Fibroblast of lung (primary cell): ENCODE data around the gene CASKIN2. TPM values are rescaled to one million over a fixed set of nuclear protein-coding genes. Genes with fewer than 3 reads are reported as not detected.
A peak's percentile ranks its signal among the peaks of the same experiment; 100 is the strongest.

ENCODE experiments used
- DNase-seq, 2 donors: peaks; one replicate each; pipeline versions ENCODE4 v3.0.0 to v3.0.0-alpha.2; 2010; ENCODE audit warnings: low read depth in 2 of 2
- H2AFZ ChIP-seq: 2 replicates; pipeline ENCODE4 v1.5.1; 2012; ENCODE audit warnings: low read length, control low read depth, inconsistent platforms
- H3K27ac ChIP-seq: 2 replicates; pipeline ENCODE4 v1.5.1; 2011; ENCODE audit warnings: low read length, control low read depth; ENCODE audit not compliant: insufficient read depth
- H3K27me3 ChIP-seq: 2 replicates; pipeline ENCODE4 v1.5.1; 2011; ENCODE audit warnings: mild to moderate bottlenecking, low read length; ENCODE audit not compliant: control insufficient read depth, insufficient read depth
- H3K36me3 ChIP-seq: 2 replicates; pipeline ENCODE4 v1.5.1; 2011; ENCODE audit warnings: low read length; ENCODE audit not compliant: control insufficient read depth, insufficient read depth
- H3K4me1 ChIP-seq: 2 replicates; pipeline ENCODE4 v1.5.1; 2011; ENCODE audit warnings: low read length; ENCODE audit not compliant: control insufficient read depth, insufficient read depth; ENCODE audit errors: extremely low read depth
- H3K4me2 ChIP-seq: 2 replicates; pipeline ENCODE4 v1.5.1; 2011; ENCODE audit warnings: low read length, control low read depth; ENCODE audit not compliant: insufficient read depth; ENCODE audit errors: extremely low read depth
- H3K4me3 ChIP-seq, 4 experiments: fragments of 200-600 bp in 1 of 4; sonication (generic) in 1 of 4; replicated peaks in 1 of 4; 2 replicates each; pipeline ENCODE4 v1.5.1; 2011 to 2016; ENCODE audit warnings: low read length in 4 of 4, low read depth in 3 of 4, mild to moderate bottlenecking in 3 of 4, control low read depth in 2 of 4, inconsistent platforms in 1 of 4, mixed read lengths in 1 of 4; ENCODE audit not compliant: insufficient read depth in 1 of 4; ENCODE audit errors: control extremely low read depth in 1 of 4
- H3K79me2 ChIP-seq: 2 replicates; pipeline ENCODE4 v1.5.1; 2012; ENCODE audit warnings: mild to moderate bottlenecking, low read length, inconsistent platforms; ENCODE audit not compliant: control insufficient read depth, insufficient read depth
- H3K9ac ChIP-seq: 2 replicates; pipeline ENCODE4 v1.5.1; 2011; ENCODE audit warnings: mild to moderate bottlenecking, low read length, control low read depth; ENCODE audit not compliant: insufficient read depth
- H3K9me3 ChIP-seq: 2 replicates; pipeline ENCODE4 v1.5.1; 2012; ENCODE audit warnings: low read depth, low read length; ENCODE audit not compliant: control insufficient read depth, insufficient read depth
- H4K20me1 ChIP-seq: 2 replicates; pipeline ENCODE4 v1.5.1; 2011; ENCODE audit warnings: low read length; ENCODE audit not compliant: control insufficient read depth, insufficient read depth; ENCODE audit errors: extremely low read depth
- EZH2 ChIP-seq: IDR thresholded peaks from 2 replicates; pipeline ENCODE4 v1.5.1; 2012; ENCODE audit warnings: low read length, control low read depth, mild to moderate bottlenecking; ENCODE audit errors: missing control alignments
- polyA plus RNA-seq, 2 donors: library from polyadenylated mRNA; depleted of rRNA in 1 of 2; stranded (reverse) in 1 of 2; unstranded in 1 of 2; fragments of >200 nt; gene quantifications; 2 replicates each; pipeline ENCODE4 v1.2.1, GENCODE V29; 2011 to 2012; ENCODE audit warnings: missing spikeins in 1 of 2
- total RNA-seq: library from RNA; depleted of rRNA; stranded (reverse); fragments of >200 nt; gene quantifications from 2 replicates; pipeline ENCODE4 v1.2.1, GENCODE V29; 2014
- TF ChIP-seq, protein P1 (sequence below), 2 donors: IDR thresholded peaks in 1 of 2; conservative IDR thresholded peaks in 1 of 2; 1 replicate in 1 of 2; 2 replicates in 1 of 2; pipeline ENCODE4 v1.5.1; 2011 to 2012; ENCODE audit warnings: low read length in 2 of 2, control low read depth in 1 of 2, inconsistent platforms in 1 of 2, low read depth in 1 of 2, mild to moderate bottlenecking in 1 of 2

The CASKIN2 gene
- total and polyA plus RNA-seq, 2 donors (not counting 1 experiment from before 2014, with no cell fraction given): 3.4 to 8.3 TPM

DNA sequence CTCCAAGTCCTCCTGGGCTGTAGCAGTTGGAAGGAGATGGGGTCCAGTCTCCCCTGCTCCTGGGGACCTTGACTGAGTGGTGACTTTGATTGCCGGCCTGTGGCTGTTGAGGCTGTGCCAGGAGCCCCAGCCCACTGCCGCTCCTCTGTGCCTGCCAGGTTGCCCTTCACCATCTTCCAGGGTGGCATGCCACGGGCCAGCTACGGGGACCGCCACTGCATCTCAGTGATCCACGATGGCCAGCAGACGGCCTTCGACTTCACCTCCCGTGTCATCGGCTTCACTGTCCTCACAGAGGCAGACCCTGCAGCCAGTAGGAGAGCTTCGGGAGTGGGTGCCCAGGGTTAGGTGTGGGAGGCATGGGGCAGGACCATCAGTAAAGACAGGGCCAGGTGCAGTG is 48.9 kb upstream of the CASKIN2 start:
- no peak overlapping the region for H3K4me2 ChIP-seq
- no peaks in the 10 kb centered on the region for H3K79me2 ChIP-seq
- H2AFZ ChIP-seq: no peak overlapping the region
- no peaks in the 10 kb centered on the region for H3K36me3 ChIP-seq
- DNase-seq: no peak
- TF ChIP-seq, protein P1, sequence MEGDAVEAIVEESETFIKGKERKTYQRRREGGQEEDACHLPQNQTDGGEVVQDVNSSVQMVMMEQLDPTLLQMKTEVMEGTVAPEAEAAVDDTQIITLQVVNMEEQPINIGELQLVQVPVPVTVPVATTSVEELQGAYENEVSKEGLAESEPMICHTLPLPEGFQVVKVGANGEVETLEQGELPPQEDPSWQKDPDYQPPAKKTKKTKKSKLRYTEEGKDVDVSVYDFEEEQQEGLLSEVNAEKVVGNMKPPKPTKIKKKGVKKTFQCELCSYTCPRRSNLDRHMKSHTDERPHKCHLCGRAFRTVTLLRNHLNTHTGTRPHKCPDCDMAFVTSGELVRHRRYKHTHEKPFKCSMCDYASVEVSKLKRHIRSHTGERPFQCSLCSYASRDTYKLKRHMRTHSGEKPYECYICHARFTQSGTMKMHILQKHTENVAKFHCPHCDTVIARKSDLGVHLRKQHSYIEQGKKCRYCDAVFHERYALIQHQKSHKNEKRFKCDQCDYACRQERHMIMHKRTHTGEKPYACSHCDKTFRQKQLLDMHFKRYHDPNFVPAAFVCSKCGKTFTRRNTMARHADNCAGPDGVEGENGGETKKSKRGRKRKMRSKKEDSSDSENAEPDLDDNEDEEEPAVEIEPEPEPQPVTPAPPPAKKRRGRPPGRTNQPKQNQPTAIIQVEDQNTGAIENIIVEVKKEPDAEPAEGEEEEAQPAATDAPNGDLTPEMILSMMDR (conservative IDR thresholded peaks at IDR 0.05 in 1 of 2, IDR thresholded peaks at IDR 0.05 in 1 of 2; ENCODE audit: low read depth in 1 of 2, low read length in 2 of 2): no peak
- no peak for TF ChIP-seq EZH2
- peaks cover 2% of the 10 kb centered on the region for H3K27me3 ChIP-seq
- H3K27ac ChIP-seq: no peak overlapping the region
- H3K4me1 ChIP-seq: no peaks in the 10 kb centered on the region
- H3K4me3 ChIP-seq: no peak overlapping the region
- H3K9ac ChIP-seq: no peak overlapping the region
- no peaks in the 10 kb centered on the region for H3K9me3 ChIP-seq
- H4K20me1 ChIP-seq: no peaks in the 10 kb centered on the region

DNA sequence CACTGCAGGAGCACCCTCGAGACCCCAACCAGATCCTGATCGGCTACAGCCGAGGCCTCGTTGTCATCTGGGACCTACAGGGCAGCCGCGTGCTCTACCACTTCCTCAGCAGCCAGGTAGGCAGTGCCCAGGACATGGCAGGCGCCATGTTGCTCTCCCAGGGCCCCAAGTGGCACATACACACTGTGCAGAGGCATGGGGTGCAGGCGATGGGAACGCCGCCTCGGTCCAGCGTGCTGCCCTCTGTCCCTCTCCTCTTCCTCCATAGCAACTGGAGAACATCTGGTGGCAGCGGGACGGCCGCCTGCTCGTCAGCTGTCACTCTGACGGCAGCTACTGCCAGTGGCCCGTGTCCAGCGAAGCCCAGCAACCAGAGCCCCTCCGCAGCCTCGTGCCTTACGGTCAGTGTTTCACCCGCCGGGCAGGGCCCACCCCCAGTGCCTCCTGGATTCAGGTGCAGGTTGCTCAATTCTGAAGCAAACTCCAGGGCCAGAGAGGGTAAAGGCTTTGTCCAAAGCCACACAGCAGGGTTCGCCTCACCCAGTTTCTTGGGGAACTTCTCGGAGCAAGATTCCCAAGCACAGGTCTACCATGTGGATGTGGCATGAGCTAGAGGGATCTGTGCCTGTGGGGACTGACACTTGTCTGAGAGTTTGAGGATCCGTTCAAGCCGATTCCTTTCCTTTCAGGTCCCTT is 47.9 kb upstream of the CASKIN2 start:
- Histone ChIP-seq H3K4me1 (no peaks in the 10 kb centered on the region), H3K4me2 (no peak overlapping the region), H3K27ac (no peak overlapping the region), H4K20me1 (no peaks in the 10 kb centered on the region), H3K79me2 (no peaks in the 10 kb centered on the region), H3K36me3 (no peaks in the 10 kb centered on the region), H3K4me3 (no peak overlapping the region), H3K9me3 (no peaks in the 10 kb centered on the region), H2AFZ (no peak overlapping the region), H3K27me3 (peaks cover 2% of the 10 kb centered on the region), H3K9ac (no peak overlapping the region)
- no peak for DNase-seq
- TF ChIP-seq, protein P1 (conservative IDR thresholded peaks at IDR 0.05 in 1 of 2, IDR thresholded peaks at IDR 0.05 in 1 of 2; ENCODE audit: low read depth in 1 of 2, low read length in 2 of 2): no peak
- TF ChIP-seq EZH2: no peak

DNA sequence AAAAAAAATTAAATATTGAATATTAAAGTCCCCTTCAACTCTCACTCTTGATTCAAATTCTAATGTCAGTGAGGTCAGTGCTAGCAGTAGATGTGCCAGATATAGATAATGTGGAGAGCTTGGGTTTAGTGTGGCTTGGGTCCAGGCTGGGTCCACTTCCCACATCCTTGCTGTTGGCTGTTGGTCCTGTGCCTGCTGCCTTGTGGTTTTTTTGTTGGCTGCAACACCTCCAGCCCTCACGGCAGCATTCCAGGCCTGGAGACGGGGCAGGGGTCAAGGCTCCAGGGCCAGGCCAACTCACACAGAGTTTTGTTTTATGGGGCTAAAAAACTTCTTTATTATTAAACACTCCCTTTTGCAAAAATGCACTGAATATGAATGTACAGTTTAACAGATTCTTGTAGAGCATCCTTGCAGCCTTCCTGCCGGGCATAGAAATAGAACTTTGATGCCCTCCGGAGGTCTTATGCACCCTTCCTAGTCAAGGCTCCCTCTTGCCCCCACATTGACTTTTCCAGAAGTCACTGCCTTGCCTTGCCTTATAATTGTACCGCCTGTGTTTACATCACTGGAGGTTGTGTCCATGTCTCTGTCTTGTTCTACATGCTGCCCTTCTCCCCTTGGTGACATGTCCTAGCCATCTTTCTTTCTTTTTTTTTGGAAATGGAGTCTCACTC is 46.7 kb upstream of the CASKIN2 start:
- no peaks in the 10 kb centered on the region for H3K79me2 ChIP-seq
- H3K36me3 ChIP-seq: no peaks in the 10 kb centered on the region
- no peak overlapping the region for H3K4me2 ChIP-seq
- TF ChIP-seq EZH2: no peak
- TF ChIP-seq, protein P1 (conservative IDR thresholded peaks at IDR 0.05 in 1 of 2, IDR thresholded peaks at IDR 0.05 in 1 of 2; ENCODE audit: low read depth in 1 of 2, low read length in 2 of 2): no peak
- H2AFZ ChIP-seq: no peak overlapping the region
- H3K4me3 ChIP-seq: no peak overlapping the region
- H3K9ac ChIP-seq: no peak overlapping the region
- H3K4me1 ChIP-seq: no peaks in the 10 kb centered on the region
- no peaks in the 10 kb centered on the region for H4K20me1 ChIP-seq
- H3K9me3 ChIP-seq: no peaks in the 10 kb centered on the region
- peak in 1 of 2 donors; percentile 52 for DNase-seq
- H3K27me3 ChIP-seq: peaks cover 2% of the 10 kb centered on the region
- H3K27ac ChIP-seq: no peak overlapping the region
